SJSA1 (cell line): ENCODE measurements around the gene FBXL17. TPM values are rescaled to one million over a fixed set of nuclear protein-coding genes. Genes with fewer than 3 reads are reported as not detected.

Experiments
- DNase-seq, 2 experiments: peaks; one replicate each; pipeline ENCODE4 v3.0.0-alpha.2; 2015 to 2020; ENCODE audit warnings: low spot score in 2 of 2, low read depth in 1 of 2
- H3K27ac ChIP-seq: fragments of 250-450 bp; sonication (Bioruptor Pico); 2 replicates; pipeline ENCODE4 v1.5.1; 2020; ENCODE audit warnings: mild to moderate bottlenecking, moderate library complexity
- H3K27me3 ChIP-seq: fragments of 250-450 bp; sonication (Bioruptor Pico); replicated peaks from 2 replicates; pipeline ENCODE4 v1.5.1; 2020; ENCODE audit warnings: mild to moderate bottlenecking, moderate library complexity
- H3K36me3 ChIP-seq: fragments of 250-450 bp; sonication (Bioruptor Pico); 2 replicates; pipeline ENCODE4 v1.5.1; 2020; ENCODE audit warnings: mild to moderate bottlenecking
- H3K4me1 ChIP-seq: fragments of 250-450 bp; sonication (Bioruptor Pico); replicated peaks from 2 replicates; pipeline ENCODE4 v1.6.1; 2021; ENCODE audit warnings: mild to moderate bottlenecking
- H3K4me3 ChIP-seq: fragments of 250-450 bp; sonication (Bioruptor Pico); 2 replicates; pipeline ENCODE4 v1.5.1; 2020; ENCODE audit warnings: mild to moderate bottlenecking
- H3K9me3 ChIP-seq: fragments of 250-450 bp; sonication (Bioruptor Pico); replicated peaks from 2 replicates; pipeline ENCODE4 v1.5.1; 2020; ENCODE audit warnings: mild to moderate bottlenecking
- total RNA-seq: library from RNA; depleted of rRNA; stranded (reverse); fragments of >200 nt; shearing (Covaris generic); gene quantifications from 2 replicates; pipeline ENCODE4 v1.2.3, GENCODE V29; 2014

Gene FBXL17
- total RNA-seq, 1 experiment from 2014 or later, result 11.5 TPM

DNA sequence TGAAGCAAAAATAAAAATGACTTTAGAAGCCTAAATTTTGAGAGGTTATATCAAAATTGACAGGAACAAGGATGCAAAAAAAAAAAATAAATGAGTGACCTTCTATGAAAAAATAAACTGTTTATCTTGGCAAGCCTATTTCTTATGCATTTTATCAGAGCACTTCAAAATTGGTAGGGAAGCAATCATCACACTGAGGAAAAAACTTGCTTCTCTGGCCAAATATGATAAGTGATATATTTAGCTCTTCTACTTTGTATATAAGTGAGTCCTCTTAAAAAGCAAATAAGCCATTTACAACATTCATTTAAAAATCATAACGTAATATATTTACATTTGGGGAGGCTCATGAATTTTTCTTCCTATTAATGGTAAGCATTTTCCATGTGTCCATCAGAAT, 287.1 kb downstream of the FBXL17 start:
- no peak for DNase-seq
- no peaks in the 10 kb centered on the region for H3K4me1 ChIP-seq
- no peak overlapping the region for H3K27ac ChIP-seq
- no peaks in the 10 kb centered on the region for H3K36me3 ChIP-seq
- H3K27me3 ChIP-seq, result no peaks in the 10 kb centered on the region
- no peaks in the 10 kb centered on the region for H3K9me3 ChIP-seq
- no peak overlapping the region for H3K4me3 ChIP-seq

DNA sequence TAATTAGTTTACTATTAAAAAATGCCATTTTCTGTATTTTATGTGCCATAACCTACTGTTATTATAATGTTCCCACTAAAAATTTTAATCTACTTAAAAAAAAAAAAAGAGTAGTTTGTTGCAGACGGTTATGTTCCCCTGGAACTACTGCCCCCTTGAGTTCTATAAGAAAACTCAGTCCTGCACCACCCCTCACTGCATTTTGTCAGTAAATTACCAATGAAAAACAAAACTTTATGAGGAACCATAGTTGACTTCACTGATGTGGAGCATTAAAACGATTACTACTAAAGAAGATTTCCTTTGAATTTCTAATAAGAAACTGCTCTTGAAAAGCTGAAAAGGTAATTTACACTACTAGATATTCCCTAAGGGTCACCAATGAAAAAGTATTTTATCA, 288.7 kb downstream of the FBXL17 start:
- DNase-seq, result peak in 1 of 2 experiments; percentile 11
- Histone ChIP-seq H3K9me3 (no peaks in the 10 kb centered on the region), H3K27ac (no peak overlapping the region), H3K36me3 (no peaks in the 10 kb centered on the region), H3K4me1 (no peaks in the 10 kb centered on the region), H3K4me3 (no peak overlapping the region), H3K27me3 (no peaks in the 10 kb centered on the region)

DNA sequence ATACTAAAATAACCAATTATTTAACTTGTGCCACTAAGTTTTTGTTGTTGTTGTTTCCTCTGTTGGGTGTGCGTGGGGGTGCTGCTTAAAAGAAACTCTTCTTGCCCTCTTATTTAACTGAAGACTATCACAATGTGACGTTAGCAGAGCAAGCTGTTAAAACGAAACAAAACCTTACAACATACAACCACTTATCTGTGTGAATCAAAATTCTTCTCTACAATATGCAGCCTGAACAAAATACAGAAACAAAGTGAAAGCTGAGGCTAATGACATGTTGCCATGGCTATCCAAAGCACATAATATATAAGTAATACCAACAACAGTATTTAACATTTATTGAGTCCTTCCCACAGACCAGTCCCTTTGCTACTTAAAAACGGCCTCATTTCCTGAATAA, 291.0 kb downstream of the FBXL17 start:
- no peak overlapping the region for H3K4me3 ChIP-seq

GRCh38 chr5:108084105-108084504, 297.8 kb downstream of the FBXL17 start:
- Histone ChIP-seq H3K36me3 (no peaks in the 10 kb centered on the region), H3K9me3 (no peaks in the 10 kb centered on the region), H3K4me3 (no peak overlapping the region), H3K27me3 (no peaks in the 10 kb centered on the region), H3K27ac (no peak overlapping the region), H3K4me1 (no peaks in the 10 kb centered on the region)
- DNase-seq, result no peak

More for the DNA sequence above, 291.0 kb downstream of the FBXL17 start:
- Histone ChIP-seq H3K4me1 (no peaks in the 10 kb centered on the region), H3K9me3 (no peaks in the 10 kb centered on the region), H3K36me3 (no peaks in the 10 kb centered on the region), H3K27ac (no peak overlapping the region), H3K27me3 (no peaks in the 10 kb centered on the region)
- no peak for DNase-seq

- no peak overlapping the region for H3K4me3 ChIP-seq
- H3K9me3 ChIP-seq, result no peaks in the 10 kb centered on the region
- DNase-seq, result no peak
- H3K27me3 ChIP-seq, result no peaks in the 10 kb centered on the region
- H3K4me1 ChIP-seq, result no peaks in the 10 kb centered on the region
- no peaks in the 10 kb centered on the region for H3K36me3 ChIP-seq
- no peak overlapping the region for H3K27ac ChIP-seq
These were observed 298.7 kb downstream of the FBXL17 start for GRCh38 chr5:108083232-108083631.

DNA sequence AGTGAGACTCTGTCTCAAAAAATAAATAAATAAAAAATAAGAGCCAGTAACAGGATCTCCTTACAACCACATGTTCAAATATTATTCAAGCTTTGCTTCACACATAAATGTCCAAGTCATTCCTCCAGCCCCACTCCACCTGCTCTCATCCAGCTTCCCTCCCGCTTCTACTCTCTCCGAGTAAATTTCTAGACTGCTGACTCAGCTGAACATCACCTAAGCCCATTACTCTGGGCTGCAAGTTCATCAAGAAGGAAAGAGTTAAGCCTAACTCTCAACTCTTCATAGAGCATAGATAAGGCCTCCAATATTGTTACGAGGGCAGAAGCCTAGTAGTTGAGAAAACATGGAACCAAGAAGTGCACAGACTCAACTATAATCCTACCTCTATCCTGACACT, 300.2 kb downstream of the FBXL17 start:
- Histone ChIP-seq H3K9me3 (no peaks in the 10 kb centered on the region), H3K36me3 (no peaks in the 10 kb centered on the region), H3K27ac (no peak overlapping the region), H3K4me3 (no peak overlapping the region), H3K4me1 (no peaks in the 10 kb centered on the region), H3K27me3 (no peaks in the 10 kb centered on the region)
- DNase-seq, result no peak

- Histone ChIP-seq H3K36me3 (no peaks in the 10 kb centered on the region), H3K27me3 (no peaks in the 10 kb centered on the region), H3K4me1 (no peaks in the 10 kb centered on the region), H3K4me3 (no peak overlapping the region), H3K27ac (no peak overlapping the region), H3K9me3 (no peaks in the 10 kb centered on the region)
- DNase-seq, result no peak
These were observed 302.1 kb downstream of the FBXL17 start for GRCh38 chr5:108079753-108080152.

- Histone ChIP-seq H3K27me3 (no peaks in the 10 kb centered on the region), H3K4me3 (no peak overlapping the region), H3K9me3 (no peaks in the 10 kb centered on the region), H3K27ac (no peak overlapping the region), H3K36me3 (no peaks in the 10 kb centered on the region), H3K4me1 (no peaks in the 10 kb centered on the region)
- no peak for DNase-seq
These were observed 303.0 kb downstream of the FBXL17 start for GRCh38 chr5:108078882-108079281.

DNA sequence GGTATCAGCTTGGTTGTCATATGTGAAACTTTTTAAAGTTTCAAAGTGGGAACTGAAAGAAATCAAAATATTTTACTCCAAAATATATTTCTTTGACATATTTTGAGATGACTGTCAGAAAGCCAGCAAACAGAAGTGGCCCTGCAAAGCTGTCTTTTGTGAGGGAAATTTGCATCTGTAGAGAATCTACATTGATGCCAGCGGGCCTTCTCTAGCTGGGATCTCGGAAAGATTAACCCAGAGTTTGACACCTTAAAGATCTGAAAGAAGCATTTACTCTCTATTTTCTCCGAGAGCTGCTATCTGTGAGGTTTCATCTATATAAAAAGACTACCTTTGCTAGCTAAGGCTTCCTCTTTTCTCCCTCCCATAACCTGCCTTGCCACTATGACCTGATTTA, 303.6 kb downstream of the FBXL17 start:
- DNase-seq, result no peak

DNA sequence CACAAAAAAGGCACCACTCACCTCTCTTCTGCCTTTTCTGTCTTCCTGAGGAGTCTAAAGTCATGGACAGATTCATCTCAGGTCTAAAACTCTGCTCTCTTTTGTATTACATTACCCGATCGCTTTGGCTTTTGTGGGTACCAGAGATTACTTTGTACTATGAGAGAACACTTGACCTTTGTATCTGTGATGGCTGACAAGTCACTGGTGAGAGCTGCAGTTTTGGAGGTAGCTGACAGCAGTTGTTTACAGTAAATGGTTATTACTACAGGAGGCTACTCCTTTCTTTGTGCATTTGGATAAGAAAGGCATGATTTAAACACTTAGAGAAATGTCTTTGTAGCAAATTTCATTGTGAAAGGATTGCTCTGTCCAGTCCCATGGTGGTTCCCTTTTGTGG, 307.3 kb downstream of the FBXL17 start:
- no peaks in the 10 kb centered on the region for H3K9me3 ChIP-seq
- DNase-seq, result no peak
- H3K4me3 ChIP-seq, result no peak overlapping the region

More for the DNA sequence above, 303.6 kb downstream of the FBXL17 start:
- H3K4me3 ChIP-seq, result no peak overlapping the region
- H3K27ac ChIP-seq, result no peak overlapping the region
- H3K27me3 ChIP-seq, result no peaks in the 10 kb centered on the region
- H3K36me3 ChIP-seq, result no peaks in the 10 kb centered on the region
- H3K4me1 ChIP-seq, result no peaks in the 10 kb centered on the region
- H3K9me3 ChIP-seq, result no peaks in the 10 kb centered on the region

DNA sequence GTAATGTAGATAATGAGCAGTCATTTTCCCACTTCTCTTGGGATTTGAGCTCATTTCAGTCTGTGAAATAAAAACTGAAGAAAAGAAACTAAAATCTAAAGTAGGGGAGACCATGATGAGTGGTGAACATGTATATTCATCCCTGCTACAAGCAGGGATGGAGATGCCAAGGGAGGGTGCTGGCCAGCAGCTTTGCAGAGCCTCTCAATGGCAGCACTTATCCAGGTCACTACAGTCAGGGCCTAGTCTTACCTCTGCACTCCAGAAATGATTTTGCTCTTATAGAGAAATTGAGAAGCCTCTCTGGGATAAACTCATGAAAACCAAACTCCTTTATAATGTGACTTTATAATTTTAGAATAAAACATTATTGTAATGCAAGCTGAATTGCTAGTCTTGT, 317.6 kb downstream of the FBXL17 start:
- DNase-seq, result no peak
- Histone ChIP-seq H3K27me3 (no peaks in the 10 kb centered on the region), H3K4me1 (no peaks in the 10 kb centered on the region), H3K36me3 (no peaks in the 10 kb centered on the region), H3K4me3 (no peak overlapping the region), H3K27ac (no peak overlapping the region), H3K9me3 (no peaks in the 10 kb centered on the region)

More for the DNA sequence above, 307.3 kb downstream of the FBXL17 start:
- no peaks in the 10 kb centered on the region for H3K36me3 ChIP-seq
- no peak overlapping the region for H3K27ac ChIP-seq
- no peaks in the 10 kb centered on the region for H3K4me1 ChIP-seq
- H3K27me3 ChIP-seq, result no peaks in the 10 kb centered on the region

DNA sequence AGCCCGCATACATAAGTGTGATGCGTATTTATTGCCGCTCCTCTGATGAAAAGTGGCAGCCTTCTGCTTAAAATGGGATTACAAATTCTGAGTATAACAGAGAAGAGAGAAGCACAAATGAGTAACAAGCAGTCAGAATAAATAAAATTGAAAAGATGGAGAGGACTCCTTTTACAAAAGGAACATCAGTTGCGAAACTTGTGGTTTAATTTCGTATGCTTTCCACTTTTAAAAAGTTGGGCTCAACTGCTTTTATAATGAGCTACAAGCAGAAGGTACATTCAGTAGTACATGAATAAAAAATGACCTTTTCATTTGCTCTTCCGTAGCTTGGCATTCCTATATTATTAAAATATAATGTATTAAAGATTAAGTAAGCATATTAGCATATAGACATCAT, 320.0 kb downstream of the FBXL17 start:
- H3K27me3 ChIP-seq, result no peaks in the 10 kb centered on the region
- H3K4me3 ChIP-seq, result no peak overlapping the region
- H3K36me3 ChIP-seq, result no peaks in the 10 kb centered on the region
- H3K9me3 ChIP-seq, result no peaks in the 10 kb centered on the region
- H3K4me1 ChIP-seq, result no peaks in the 10 kb centered on the region
- no peak overlapping the region for H3K27ac ChIP-seq
- no peak for DNase-seq

- H3K36me3 ChIP-seq, result no peaks in the 10 kb centered on the region
- no peak overlapping the region for H3K4me3 ChIP-seq
- H3K4me1 ChIP-seq, result no peaks in the 10 kb centered on the region
- no peak overlapping the region for H3K27ac ChIP-seq
- H3K27me3 ChIP-seq, result no peaks in the 10 kb centered on the region
- H3K9me3 ChIP-seq, result no peaks in the 10 kb centered on the region
- DNase-seq, result no peak
These were observed 321.6 kb downstream of the FBXL17 start for GRCh38 chr5:108060340-108060739.

DNA sequence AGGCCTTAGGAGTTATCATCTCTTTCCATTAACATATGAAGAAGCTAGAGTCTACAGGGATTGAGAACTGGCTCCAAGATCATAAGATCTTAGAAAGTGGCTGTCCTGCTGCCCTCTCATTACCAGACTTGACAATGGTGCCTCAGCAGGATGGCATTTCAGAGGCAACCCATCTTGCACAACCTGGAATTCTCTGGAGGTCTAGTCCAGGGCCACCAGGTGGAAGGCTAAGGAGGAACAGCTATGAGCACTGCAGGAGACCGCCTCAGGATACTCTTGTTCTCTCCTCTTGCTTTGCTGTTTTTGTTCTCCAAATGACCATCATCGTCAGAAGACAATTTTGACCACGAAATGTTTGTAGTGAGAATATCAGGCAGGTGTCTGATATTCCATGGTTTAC, 322.6 kb downstream of the FBXL17 start:
- Histone ChIP-seq H3K27me3 (no peaks in the 10 kb centered on the region), H3K9me3 (no peaks in the 10 kb centered on the region), H3K4me1 (no peaks in the 10 kb centered on the region), H3K27ac (no peak overlapping the region), H3K36me3 (no peaks in the 10 kb centered on the region), H3K4me3 (no peak overlapping the region)
- DNase-seq, result no peak

DNA sequence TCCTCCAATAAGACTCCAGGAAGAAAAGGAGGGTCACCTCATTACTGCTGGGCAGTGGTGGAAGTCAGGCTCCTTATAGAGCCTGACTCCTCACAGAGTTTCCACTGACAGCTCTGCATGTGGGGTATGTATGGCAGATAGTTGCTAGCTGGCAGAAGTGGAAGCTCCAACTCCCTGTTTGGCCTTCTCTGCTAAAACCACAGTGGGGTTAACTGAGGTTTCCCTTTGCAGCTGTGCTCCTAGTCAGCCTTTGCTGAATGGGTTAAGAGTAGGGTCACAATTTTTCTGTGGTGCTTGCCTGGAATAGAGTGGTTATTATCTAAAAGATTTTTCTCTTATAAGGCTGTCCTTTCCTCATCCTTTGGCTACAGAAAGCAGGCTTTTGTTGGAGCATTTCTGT, 327.5 kb downstream of the FBXL17 start:
- Histone ChIP-seq H3K36me3 (no peaks in the 10 kb centered on the region), H3K27ac (no peak overlapping the region), H3K4me3 (no peak overlapping the region), H3K4me1 (no peaks in the 10 kb centered on the region), H3K27me3 (no peaks in the 10 kb centered on the region), H3K9me3 (no peaks in the 10 kb centered on the region)
- no peak for DNase-seq
